NCI-H524 (cell line): ENCODE measurements around the gene NXT1.

Source experiments
- DNase-seq, 2 experiments: peaks; one replicate each; lab custom pipeline; 2025; lab: John Stamatoyannopoulos, UW

Gene NXT1

GRCh38 chr20:23391707-23392310 lies 41.2 kb downstream of the NXT1 start:
- no peak for DNase-seq

GRCh38 chr20:23393996-23394775 lies 43.6 kb downstream of the NXT1 start:
- no peak for DNase-seq

DNA sequence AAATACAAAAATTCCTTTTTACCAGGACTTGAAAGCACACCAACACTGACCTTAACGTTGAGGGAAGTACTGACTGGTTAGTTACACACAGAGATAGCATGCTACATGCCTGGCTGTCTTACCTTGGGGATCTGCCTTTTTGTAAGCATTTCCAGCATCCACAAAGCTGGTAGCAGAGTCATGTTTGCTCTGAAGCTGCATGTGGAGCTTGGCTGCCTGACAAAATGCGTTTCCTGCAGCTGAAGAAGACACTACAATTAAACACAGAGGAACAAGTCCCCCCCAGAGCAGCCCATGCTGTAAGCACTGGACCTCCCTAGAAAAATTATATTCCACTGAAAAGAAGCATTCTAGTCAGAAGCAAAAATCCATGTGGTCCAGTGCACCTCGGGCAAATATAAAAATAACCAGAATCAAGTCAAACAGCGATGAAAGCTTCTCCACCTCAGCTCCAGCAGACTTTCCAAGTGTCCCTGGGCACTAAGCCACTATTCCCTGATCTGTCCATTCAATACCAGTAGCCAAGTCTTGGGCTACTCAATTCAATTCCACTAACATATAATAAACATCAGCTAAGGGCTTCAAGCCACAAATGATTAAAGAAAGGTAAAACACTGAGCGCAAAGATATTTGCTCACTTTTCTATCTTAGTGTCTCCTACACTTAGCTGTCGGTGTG lies 46.5 kb downstream of the NXT1 start:
- no peak for DNase-seq

DNA sequence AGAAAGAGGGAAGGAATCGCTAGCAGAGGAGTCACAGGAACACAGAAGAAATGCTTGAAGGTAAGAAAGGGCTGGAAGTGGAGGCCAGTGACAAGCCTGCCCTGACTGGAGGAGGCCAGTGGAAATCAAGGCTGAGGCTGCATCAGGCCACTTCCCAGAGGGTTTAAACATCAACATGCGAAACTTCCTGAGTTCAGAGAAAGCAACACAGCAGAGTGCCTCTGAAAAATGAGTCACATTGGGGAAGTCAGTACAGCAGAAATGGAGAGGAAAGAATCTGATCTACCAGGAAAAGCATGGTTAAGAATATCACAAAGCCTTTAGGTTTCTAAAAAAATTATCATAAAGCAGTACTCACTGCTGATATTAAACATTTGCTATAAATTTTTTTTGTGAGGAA lies 47.4 kb downstream of the NXT1 start:
- DNase-seq, result no peak

DNA sequence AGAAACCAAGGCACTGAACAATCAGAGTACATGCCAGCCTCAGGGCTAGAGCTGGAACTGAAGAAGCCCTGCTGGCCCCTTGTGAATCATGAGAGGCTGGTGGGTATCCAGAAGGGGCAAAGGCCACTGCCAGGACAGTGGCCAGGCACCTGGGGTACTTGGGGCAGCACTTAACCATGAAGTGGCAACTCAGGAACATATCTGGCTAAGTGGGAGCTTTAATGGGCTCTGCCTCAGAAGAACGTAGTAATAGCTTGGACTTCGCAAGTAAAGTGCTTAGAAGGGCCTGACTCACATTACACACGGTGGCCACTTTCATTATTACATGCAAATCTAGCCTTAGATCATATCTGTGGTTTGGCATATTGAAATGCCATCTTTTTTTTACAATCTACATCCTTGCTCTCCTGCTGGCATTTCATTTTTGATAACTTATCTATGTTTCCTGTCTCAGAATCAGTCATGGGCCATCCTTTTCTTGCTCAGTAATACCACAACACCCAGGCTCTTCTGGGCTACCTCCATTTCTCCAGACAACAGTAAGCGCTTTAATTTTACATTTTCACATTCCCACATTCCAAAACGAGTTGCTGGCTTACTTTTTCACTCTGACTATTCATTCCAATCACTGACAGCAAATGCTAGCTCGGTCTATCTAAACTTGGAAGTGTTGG lies 49.1 kb downstream of the NXT1 start:
- DNase-seq, result no peak

- DNase-seq, result no peak
These were observed 50.5 kb downstream of the NXT1 start for GRCh38 chr20:23401051-23401450.

DNA sequence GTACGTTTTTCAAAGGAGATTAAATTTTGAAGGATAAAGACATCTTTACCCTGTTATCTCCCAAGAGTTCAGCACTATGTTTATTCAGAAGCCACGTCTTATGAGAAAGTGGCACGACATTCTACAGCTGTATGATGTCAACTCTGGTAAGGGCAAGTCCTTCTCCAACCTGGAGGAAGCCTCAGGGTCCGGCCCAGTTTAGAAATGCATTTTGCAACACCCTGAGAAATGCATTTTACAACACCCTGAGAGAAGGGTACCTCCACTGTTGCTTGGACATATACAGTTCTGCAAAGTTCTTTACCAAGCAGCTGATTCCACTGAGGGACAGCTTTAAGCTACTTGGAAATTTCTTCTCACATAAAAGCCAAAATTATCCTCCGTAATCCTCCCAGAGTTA lies 53.2 kb downstream of the NXT1 start:
- no peak for DNase-seq

GRCh38 chr20:23404196-23404595 lies 53.6 kb downstream of the NXT1 start:
- DNase-seq, result no peak
